GM21381 (cell line): ENCODE results near the gene ZNF549.
"Not testable (repeated sequence)": the region's sequence is repeated elsewhere in the genome, so short reads cannot be mapped to it uniquely, and the experiment has no call there.

Experiments
- ATAC-seq: cut with Tn5 transposase; IDR thresholded peaks from one replicate; pipeline ENCODE4 v1.9.1; 2021; ENCODE audit warnings: mild to moderate bottlenecking, moderate library complexity; ENCODE audit not compliant: unreplicated experiment

Gene ZNF549

GRCh38 chr19:57527136-57527881 is at the start of gene ZNF549:
Gene ZNF549 (plus strand): TSS chr19:57527356. CDS start chr19:57527574, 218 bp downstream.
- ATAC-seq: peak; percentile 92

GRCh38 chr19:57487477-57488298 is 39.5 kb upstream of the ZNF549 start, which contains the start of gene ZNF419:
Gene ZNF419 (plus strand): TSS chr19:57487750. CDS start chr19:57487951, 201 bp downstream.
- ATAC-seq: peak; percentile 97

GRCh38 chr19:57488299-57488644 is 38.9 kb upstream of the ZNF549 start:
- ATAC-seq: not testable (repeated sequence)

GRCh38 chr19:57499332-57499679 is 27.9 kb upstream of the ZNF549 start:
- ATAC-seq: not testable (repeated sequence)

GRCh38 chr19:57499680-57500395 is 27.3 kb upstream of the ZNF549 start, which contains the start of gene ZNF773:
Gene ZNF773 (plus strand): TSS chr19:57499938. CDS start chr19:57500081, 143 bp downstream.
- peak; percentile 97 for ATAC-seq

GRCh38 chr19:57500400-57500799 is 26.8 kb upstream of the ZNF549 start:
- ATAC-seq: not testable (repeated sequence)

GRCh38 chr19:57506163-57506562 is 21.0 kb upstream of the ZNF549 start:
- no peak for ATAC-seq

- ATAC-seq: no peak
Measured at GRCh38 chr19:57511484-57511883, 15.7 kb upstream of the ZNF549 start.

- ATAC-seq: no peak
Measured at GRCh38 chr19:57512845-57513244, 14.3 kb upstream of the ZNF549 start.

GRCh38 chr19:57515255-57515654 is 11.9 kb upstream of the ZNF549 start:
- no peak for ATAC-seq

- not testable (repeated sequence) for ATAC-seq
Measured at GRCh38 chr19:57518021-57518420, 9.1 kb upstream of the ZNF549 start.

GRCh38 chr19:57537953-57538547 is 10.9 kb downstream of the ZNF549 start:
- no peak for ATAC-seq

GRCh38 chr19:57546513-57546912 is 19.4 kb downstream of the ZNF549 start:
- ATAC-seq: no peak

- ATAC-seq: no peak
Measured at GRCh38 chr19:57552432-57552831, 25.3 kb downstream of the ZNF549 start.

- ATAC-seq: no peak
Measured at GRCh38 chr19:57557659-57558058, 30.5 kb downstream of the ZNF549 start.

- ATAC-seq: no peak
Measured at GRCh38 chr19:57558525-57558924, 31.4 kb downstream of the ZNF549 start.

- ATAC-seq: no peak
Measured at GRCh38 chr19:57559008-57559403, 31.9 kb downstream of the ZNF549 start.

- ATAC-seq: peak; percentile 100
Measured at GRCh38 chr19:57559404-57560025, 32.4 kb downstream of the ZNF549 start, which contains the start of gene ZNF550. Gene ZNF550 (minus strand): TSS chr19:57559863. CDS start chr19:57559682, 181 bp downstream.

- ATAC-seq: no peak
Measured at GRCh38 chr19:57560049-57560491, 32.9 kb downstream of the ZNF549 start.

GRCh38 chr19:57563547-57563946 is 36.4 kb downstream of the ZNF549 start:
- no peak for ATAC-seq
